HEK293 (cell line): ENCODE results near the gene CCDC13.

Experiments
- CTCF ChIA-PET: fragments of 350-600 bp; formaldehyde crosslinking; extraction: SDS; loops from one replicate; lab custom pipeline; 2021; ENCODE audit warnings: antibody characterized with exemption; lab: Yijun Ruan, JAX
- POLR2A ChIA-PET: fragments of 300-600 bp; formaldehyde crosslinking; extraction: SDS; loops from one replicate; lab custom pipeline; 2020; ENCODE audit warnings: antibody characterized with exemption, inconsistent platforms; lab: Yijun Ruan, JAX
- H3K27ac ChIP-seq: fragments of 200-500 bp; sonication (Bioruptor generic); 2 replicates; pipeline ENCODE4 v1.5.1; 2014; ENCODE audit warnings: low read depth, low read length, control low read depth, inconsistent platforms; ENCODE audit errors: extremely low read depth
- H3K36me3 ChIP-seq, 2 experiments: fragments of 200-500 bp in 1 of 2; sonication (Bioruptor generic) in 1 of 2; 1 replicate in 1 of 2; 2 replicates in 1 of 2; pipeline ENCODE4 v1.5.1; 2014 to 2017; ENCODE audit warnings: inconsistent platforms in 2 of 2, low read length in 2 of 2; ENCODE audit not compliant: control insufficient read depth in 2 of 2, insufficient read depth in 1 of 2
- H3K4me1 ChIP-seq: fragments of 200-500 bp; sonication (Bioruptor generic); 2 replicates; pipeline ENCODE4 v1.5.1; 2014; ENCODE audit warnings: mild to moderate bottlenecking, low read length, inconsistent platforms; ENCODE audit not compliant: control insufficient read depth, insufficient read depth
- H3K4me3 ChIP-seq: 2 replicates; pipeline ENCODE4 v1.5.1; 2011; ENCODE audit warnings: low read depth, mild to moderate bottlenecking, control low read depth, low read length, moderate library complexity
- H3K9me3 ChIP-seq: fragments of 200-500 bp; sonication (Bioruptor generic); 2 replicates; pipeline ENCODE4 v1.5.1; 2014; ENCODE audit warnings: low read depth, low read length, inconsistent platforms; ENCODE audit not compliant: control insufficient read depth, insufficient read depth
- BCL11B ChIP-seq: fragments of 450-650 bp; formaldehyde crosslinking; IDR thresholded peaks from 2 replicates; pipeline ENCODE4 v1.5.1; 2016; ENCODE audit warnings: low read depth, missing biosample characterization, missing genetic modification characterization
- FEZF1 ChIP-seq: fragments of 450-650 bp; formaldehyde crosslinking; IDR thresholded peaks from 2 replicates; pipeline ENCODE4 v1.5.1; 2016; ENCODE audit warnings: missing biosample characterization, missing genetic modification characterization
- GFI1B ChIP-seq: fragments of 450-650 bp; formaldehyde crosslinking; IDR thresholded peaks from 2 replicates; pipeline ENCODE4 v1.5.1; 2016; ENCODE audit warnings: missing biosample characterization, missing genetic modification characterization
- GLIS1 ChIP-seq: fragments of 450-650 bp; formaldehyde crosslinking; IDR thresholded peaks from 2 replicates; pipeline ENCODE4 v1.5.1; 2016; ENCODE audit warnings: missing biosample characterization, missing genetic modification characterization
- KLF10 ChIP-seq: fragments of 450-650 bp; IDR thresholded peaks from 2 replicates; pipeline ENCODE4 v1.5.1; 2018; ENCODE audit warnings: missing biosample characterization, mild to moderate bottlenecking, missing genetic modification characterization
- KLF8 ChIP-seq: fragments of 450-650 bp; formaldehyde crosslinking; IDR thresholded peaks from 2 replicates; pipeline ENCODE4 v1.5.1; 2016; ENCODE audit warnings: missing biosample characterization, missing genetic modification characterization
- OSR2 ChIP-seq: fragments of 450-650 bp; formaldehyde crosslinking; IDR thresholded peaks from 2 replicates; pipeline ENCODE4 v1.5.1; 2016; ENCODE audit warnings: missing biosample characterization, missing genetic modification characterization
- RBAK ChIP-seq: fragments of 450-650 bp; formaldehyde crosslinking; IDR thresholded peaks from 2 replicates; pipeline ENCODE4 v1.5.1; 2016; ENCODE audit warnings: missing biosample characterization, missing genetic modification characterization
- SETDB1 ChIP-seq: IDR thresholded peaks from one replicate; pipeline ENCODE4 v1.6.1; 2017; ENCODE audit warnings: mild to moderate bottlenecking, low read length, moderate library complexity, mixed read lengths; ENCODE audit not compliant: insufficient read length
- SP2 ChIP-seq: fragments of 450-650 bp; formaldehyde crosslinking; IDR thresholded peaks from 2 replicates; pipeline ENCODE4 v1.5.1; 2016; ENCODE audit warnings: missing biosample characterization, missing genetic modification characterization
- ZBTB8A ChIP-seq: fragments of 450-650 bp; formaldehyde crosslinking; IDR thresholded peaks from 2 replicates; pipeline ENCODE4 v1.5.1; 2016; ENCODE audit warnings: missing biosample characterization, missing genetic modification characterization
- ZNF10 ChIP-seq: fragments of 450-650 bp; formaldehyde crosslinking; IDR thresholded peaks from 2 replicates; pipeline ENCODE4 v1.5.1; 2017; ENCODE audit warnings: missing biosample characterization, missing genetic modification characterization
- ZNF121 ChIP-seq: fragments of 450-650 bp; formaldehyde crosslinking; IDR thresholded peaks from 2 replicates; pipeline ENCODE4 v1.5.1; 2016; ENCODE audit warnings: missing biosample characterization, missing genetic modification characterization
- ZNF18 ChIP-seq: fragments of 450-650 bp; formaldehyde crosslinking; IDR thresholded peaks from 2 replicates; pipeline ENCODE4 v1.5.1; 2016; ENCODE audit warnings: missing biosample characterization, missing genetic modification characterization
- ZNF274 ChIP-seq, 2 experiments: fragments of 200-500 bp in 1 of 2; fragments of 450-650 bp in 1 of 2; sonication (Bioruptor generic) in 1 of 2; formaldehyde crosslinking in 1 of 2; IDR thresholded peaks; 2 replicates each; pipeline versions ENCODE4 v1.5.1 to v1.6.1; 2014 to 2016; ENCODE audit warnings: borderline replicate concordance in 1 of 2, inconsistent platforms in 1 of 2, low read length in 1 of 2, missing biosample characterization in 1 of 2, missing genetic modification characterization in 1 of 2
- ZNF341 ChIP-seq: fragments of 450-650 bp; formaldehyde crosslinking; IDR thresholded peaks from 2 replicates; pipeline ENCODE4; 2016; ENCODE audit warnings: low read depth, missing biosample characterization, missing genetic modification characterization
- ZNF394 ChIP-seq: fragments of 450-650 bp; formaldehyde crosslinking; IDR thresholded peaks from 2 replicates; pipeline ENCODE4 v1.5.1; 2016; ENCODE audit warnings: missing biosample characterization, missing genetic modification characterization, mild to moderate bottlenecking, moderate library complexity, borderline replicate concordance
- ZNF404 ChIP-seq: fragments of 450-650 bp; formaldehyde crosslinking; IDR thresholded peaks from 2 replicates; pipeline ENCODE4 v1.5.1; 2017; ENCODE audit warnings: missing biosample characterization, missing genetic modification characterization
- ZNF423 ChIP-seq: fragments of 450-650 bp; formaldehyde crosslinking; IDR thresholded peaks from 2 replicates; pipeline ENCODE4 v1.5.1; 2016; ENCODE audit warnings: missing biosample characterization, missing genetic modification characterization
- ZNF433 ChIP-seq: fragments of 450-650 bp; formaldehyde crosslinking; IDR thresholded peaks from 2 replicates; pipeline ENCODE4 v1.5.1; 2016; ENCODE audit warnings: missing biosample characterization, missing genetic modification characterization, low read depth
- ZNF513 ChIP-seq: fragments of 450-650 bp; IDR thresholded peaks from 2 replicates; pipeline ENCODE4 v1.5.1; 2018; ENCODE audit warnings: missing biosample characterization, missing genetic modification characterization
- ZNF555 ChIP-seq: fragments of 450-650 bp; formaldehyde crosslinking; conservative IDR thresholded peaks from 2 replicates; pipeline ENCODE4 v1.5.1; 2017; ENCODE audit warnings: missing biosample characterization, mild to moderate bottlenecking, missing genetic modification characterization, inconsistent platforms
- ZNF654 ChIP-seq: fragments of 450-650 bp; formaldehyde crosslinking; IDR thresholded peaks from 2 replicates; pipeline ENCODE4 v1.5.1; 2016; ENCODE audit warnings: low read depth, missing biosample characterization, missing genetic modification characterization
- ZNF664 ChIP-seq: fragments of 450-650 bp; formaldehyde crosslinking; IDR thresholded peaks from 2 replicates; pipeline ENCODE4 v1.5.1; 2016; ENCODE audit warnings: missing biosample characterization, missing genetic modification characterization
- ZNF791 ChIP-seq: fragments of 450-650 bp; formaldehyde crosslinking; IDR thresholded peaks from 2 replicates; pipeline ENCODE4 v1.5.1; 2016; ENCODE audit warnings: missing biosample characterization, missing genetic modification characterization
- ZSCAN23 ChIP-seq: fragments of 450-650 bp; formaldehyde crosslinking; IDR thresholded peaks from 2 replicates; pipeline ENCODE4 v1.5.1; 2016; ENCODE audit warnings: missing biosample characterization, missing genetic modification characterization

Gene CCDC13

GRCh38 chr3:42736531-42736930, 36.5 kb downstream of the CCDC13 start (continued):
- no peak for TF ChIP-seq ZNF791 (tag by site-specific recombination)
- TF ChIP-seq ZSCAN23 (tag by site-specific recombination), result no peak
- TF ChIP-seq ZNF664 (tag by site-specific recombination), result no peak
- TF ChIP-seq, all 188 proteins: peak for 0

GRCh38 chr3:42736081-42736480, 37.0 kb downstream of the CCDC13 start:
- H3K9me3 ChIP-seq, result no peaks in the 10 kb centered on the region
- POLR2A ChIA-PET, result no interaction called here
- H3K4me3 ChIP-seq, result no peak overlapping the region
- H3K4me1 ChIP-seq, result no peaks in the 10 kb centered on the region
- no peaks in the 10 kb centered on the region for H3K36me3 ChIP-seq
- CTCF ChIA-PET, result interaction anchor here (1.1 kb wide), 1 partner anchor 20 kb away, joined by 3 read pairs; no protein-coding TSS in a partner anchor
- TF ChIP-seq KLF8 (tag by site-specific recombination) (no peak), GLIS1 (tag by site-specific recombination) (0 out of 2 replicates have a peak, but pooled peaks have one; percentile 9)
- no peak overlapping the region for H3K27ac ChIP-seq

GRCh38 chr3:42735615-42736014, 37.4 kb downstream of the CCDC13 start:
- CTCF ChIA-PET, result interaction anchor here (1.1 kb wide), 2 partner anchors 20 to 103 kb away, joined by 3 to 4 read pairs; no protein-coding TSS in a partner anchor

GRCh38 chr3:42735019-42735418, 38.0 kb downstream of the CCDC13 start:
- H3K4me3 ChIP-seq, result no peak overlapping the region
- no peak for TF ChIP-seq ZBTB8A
- no peak for TF ChIP-seq GFI1B
- TF ChIP-seq ZNF394 (tag by site-specific recombination), result no peak
- no peak for TF ChIP-seq ZNF404 (tag by site-specific recombination)
- TF ChIP-seq ZNF423, result no peak
- no peak for TF ChIP-seq SP2 (tag by site-specific recombination)
- no peak for TF ChIP-seq ZNF791 (tag by site-specific recombination)
- TF ChIP-seq ZNF121, result no peak
- no peak for TF ChIP-seq BCL11B (tag by site-specific recombination)
- TF ChIP-seq ZNF555, result no peak
- H3K4me1 ChIP-seq, result no peaks in the 10 kb centered on the region
- H3K27ac ChIP-seq, result no peak overlapping the region
- POLR2A ChIA-PET, result no interaction called here
- CTCF ChIA-PET, result interaction anchor here (1.1 kb wide), 1 partner anchor 104 kb away, joined by 4 read pairs; no protein-coding TSS in a partner anchor
- H3K9me3 ChIP-seq, result no peaks in the 10 kb centered on the region
- no peaks in the 10 kb centered on the region for H3K36me3 ChIP-seq

More at GRCh38 chr3:42735615-42736014, 37.4 kb downstream of the CCDC13 start:
- TF ChIP-seq ZNF18 (no peak), OSR2 (tag by site-specific recombination) (no peak), ZNF433 (no peak), ZNF274 (IDR thresholded peaks at IDR 0.05; ENCODE audit: low read length) (no peak), ZNF274 (tag by site-specific recombination; IDR thresholded peaks at IDR 0.05; ENCODE audit: borderline replicate concordance) (no peak), SETDB1 (no peak), ZNF10 (no peak), ZNF341 (tag by site-specific recombination) (no peak), KLF10 (tag by site-specific recombination) (no peak), FEZF1 (tag by site-specific recombination) (no peak), ZNF513 (no peak), RBAK (tag by site-specific recombination) (no peak), ZNF654 (tag by site-specific recombination) (no peak)
- H3K36me3 ChIP-seq, result no peaks in the 10 kb centered on the region
- H3K4me1 ChIP-seq, result no peaks in the 10 kb centered on the region
- POLR2A ChIA-PET, result no interaction called here
- H3K27ac ChIP-seq, result no peak overlapping the region
- no peak overlapping the region for H3K4me3 ChIP-seq
- H3K9me3 ChIP-seq, result no peaks in the 10 kb centered on the region
